GM04503 (cell line): ENCODE data around the gene ACSM3.
"Not testable (repeated sequence)": the region's sequence is repeated elsewhere in the genome, so short reads cannot be mapped to it uniquely, and the experiment has no call there.

Source experiments
- DNase-seq: peaks from one replicate; pipeline ENCODE4 v3.0.0-alpha.2; 2012; ENCODE audit warnings: low read depth

ACSM3 gene

DNA sequence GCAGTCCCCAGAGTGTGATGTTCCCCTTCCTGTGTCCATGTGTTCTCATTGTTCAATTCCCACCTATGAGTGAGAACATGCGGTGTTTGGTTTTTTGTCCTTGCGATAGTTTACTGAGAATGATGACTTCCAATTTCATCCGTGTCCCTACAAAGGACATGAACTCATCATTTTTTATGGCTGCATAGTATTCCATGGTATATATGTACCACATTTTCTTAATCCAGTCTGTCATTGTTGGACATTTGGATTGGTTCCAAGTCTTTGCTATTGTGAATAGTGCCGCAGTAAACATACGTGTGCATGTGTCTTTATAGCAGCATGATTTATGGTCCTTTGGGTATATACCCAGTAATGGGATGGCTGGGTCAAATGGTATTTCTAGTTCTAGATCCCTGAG, 8.0 kb upstream of the ACSM3 start:
- not testable (repeated sequence) for DNase-seq

- DNase-seq: no peak
These were observed 3.5 kb upstream of the ACSM3 start for GRCh38 chr16:20760346-20760745.

GRCh38 chr16:20761175-20761574, 2.6 kb upstream of the ACSM3 start:
- DNase-seq: no peak

GRCh38 chr16:20762404-20763123, 1.2 kb upstream of the ACSM3 start:
- DNase-seq: no peak

DNA sequence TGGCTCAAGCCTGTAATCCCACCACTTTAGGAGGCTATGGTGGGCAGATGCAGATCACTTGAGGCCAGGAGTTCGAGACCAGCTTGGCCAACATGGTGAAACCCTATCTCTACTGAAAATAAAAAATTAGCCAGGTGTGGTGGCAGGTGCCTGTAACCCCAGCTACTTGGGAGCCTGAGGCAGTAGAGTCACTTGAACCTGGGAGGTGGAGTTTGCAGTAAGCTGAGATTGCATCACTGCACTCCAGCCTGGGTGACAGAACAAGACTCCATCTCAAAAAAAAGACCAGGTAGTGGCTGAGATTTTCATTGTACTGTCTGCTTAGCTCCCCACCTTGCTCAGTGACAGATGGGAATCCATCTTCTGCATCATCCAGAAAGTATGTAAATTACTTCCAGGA, 634 bp downstream of the ACSM3 start:
- not testable (repeated sequence) for DNase-seq

DNA sequence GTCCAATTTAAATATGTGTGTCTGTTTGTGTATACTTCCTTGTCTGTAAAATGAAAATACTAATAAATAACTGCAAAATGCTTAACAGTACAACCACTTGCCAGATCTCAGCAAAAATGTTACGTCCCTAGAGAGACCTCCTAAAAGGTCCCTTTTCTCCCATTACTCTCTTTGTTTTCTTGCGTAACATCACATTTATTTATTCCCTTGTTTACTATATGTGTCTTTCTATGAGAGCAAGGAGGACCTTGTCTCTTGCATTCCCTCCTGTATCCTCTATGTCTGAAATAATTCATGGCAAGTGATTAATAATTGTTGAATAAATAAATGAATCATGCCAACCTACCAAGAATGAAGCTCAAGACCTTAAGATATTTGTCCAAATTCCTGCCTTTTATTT, 1.9 kb downstream of the ACSM3 start:
- no peak for DNase-seq

GRCh38 chr16:20766294-20766693, 2.5 kb downstream of the ACSM3 start:
- DNase-seq: no peak

GRCh38 chr16:20767577-20767976, 3.8 kb downstream of the ACSM3 start:
- DNase-seq: no peak

DNA sequence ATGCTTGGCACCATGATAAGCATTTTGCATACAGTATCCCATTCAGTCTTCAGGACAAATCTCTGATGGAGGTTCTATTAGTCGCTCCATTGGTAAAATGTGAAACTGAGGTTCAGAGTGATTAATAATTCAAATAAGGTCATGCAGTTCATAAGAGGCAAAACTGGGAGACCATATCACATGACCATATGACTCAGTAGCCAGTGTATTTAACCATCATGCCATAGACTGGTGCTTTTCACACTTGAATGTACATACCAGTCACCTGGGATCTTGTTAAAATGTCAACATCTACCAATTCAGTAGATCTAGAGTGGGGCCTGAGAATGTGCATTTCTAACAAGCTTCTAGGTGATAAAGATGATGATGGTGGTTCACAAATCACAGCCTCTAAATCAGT, 4.3 kb downstream of the ACSM3 start:
- no peak for DNase-seq

DNA sequence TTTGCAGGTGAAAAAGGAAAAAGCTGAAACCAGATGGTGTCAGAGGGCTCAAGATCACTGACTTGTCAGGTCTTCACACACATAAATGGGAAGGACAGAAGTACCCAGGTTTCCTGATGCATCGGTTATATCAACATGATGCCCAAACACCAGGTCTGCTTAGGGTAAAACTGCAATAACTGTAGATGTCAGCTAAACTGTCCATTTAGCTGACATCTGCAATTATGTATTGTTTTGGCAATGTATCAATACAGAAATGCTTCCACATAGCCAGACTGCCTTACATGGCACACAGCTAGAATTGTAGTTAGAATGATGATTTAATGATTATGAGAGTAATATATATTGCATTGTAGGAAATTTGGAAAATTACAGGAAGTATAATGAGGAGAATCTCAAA, 5.0 kb downstream of the ACSM3 start:
- no peak for DNase-seq

DNA sequence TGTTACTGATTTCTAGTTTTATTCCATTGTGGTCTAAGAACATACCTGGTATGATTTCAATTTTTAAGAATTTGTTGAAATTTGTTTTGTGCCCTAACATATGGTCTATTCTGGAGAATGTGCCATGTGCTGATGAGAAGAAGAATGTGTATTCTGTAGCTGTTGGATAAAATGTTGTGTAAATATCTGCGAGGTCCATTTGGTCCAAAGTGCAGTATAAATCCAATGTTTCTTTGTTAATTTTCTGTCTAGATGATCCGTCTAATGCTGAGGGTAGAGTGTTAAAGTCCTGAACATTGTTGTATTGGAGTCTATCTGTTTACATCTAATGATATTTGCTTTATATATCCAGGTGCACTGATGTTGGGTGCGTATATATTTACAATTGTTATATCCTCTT, 9.9 kb downstream of the ACSM3 start:
- DNase-seq: no peak

GRCh38 chr16:20774703-20775362, 11.0 kb downstream of the ACSM3 start:
- peak; percentile 7 for DNase-seq

DNA sequence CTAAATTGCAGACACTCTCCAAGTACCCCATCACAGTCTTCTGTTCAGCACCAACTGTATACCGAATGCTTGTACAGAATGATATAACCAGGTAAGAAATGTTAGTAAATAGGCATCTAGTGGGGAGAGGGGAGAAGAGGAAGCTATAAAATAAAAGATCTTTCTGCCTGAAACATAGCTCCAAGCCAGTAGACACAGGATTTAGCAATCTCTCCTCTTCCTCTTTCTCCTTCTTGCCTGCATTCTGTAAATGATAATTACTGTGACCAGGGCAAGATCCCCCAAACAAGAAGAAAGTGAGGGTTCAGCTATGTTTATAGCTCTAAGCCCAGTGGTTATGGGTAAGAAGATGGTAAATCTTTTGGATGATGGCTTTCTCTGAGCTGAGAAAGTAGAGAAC, 17.9 kb downstream of the ACSM3 start:
- DNase-seq: no peak

GRCh38 chr16:20782470-20782869, 18.7 kb downstream of the ACSM3 start:
- DNase-seq: no peak

- DNase-seq: no peak
These were observed 20.4 kb downstream of the ACSM3 start for GRCh38 chr16:20784204-20784603.

DNA sequence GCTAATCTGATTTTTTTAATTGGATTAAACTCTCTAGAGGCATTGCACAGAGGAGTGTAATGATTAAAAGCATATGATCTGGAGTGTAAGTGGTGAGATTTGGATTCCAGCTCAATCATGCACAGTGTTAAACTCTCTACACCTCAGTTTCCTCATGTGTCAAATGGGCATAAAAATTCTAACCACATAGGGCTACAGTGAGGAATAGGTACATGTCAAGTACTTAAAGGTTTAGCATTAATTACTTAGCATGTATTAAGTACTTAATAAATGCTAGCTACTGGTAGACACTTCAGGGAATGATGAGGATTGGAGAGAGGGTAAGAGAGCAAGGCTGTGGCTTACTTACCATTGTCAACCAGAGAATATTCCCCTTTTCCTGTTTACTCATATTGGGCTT, 25.3 kb downstream of the ACSM3 start:
- DNase-seq: no peak

- DNase-seq: no peak
These were observed 28.3 kb downstream of the ACSM3 start for GRCh38 chr16:20791923-20792612.

- DNase-seq: no peak
These were observed 34.5 kb downstream of the ACSM3 start for GRCh38 chr16:20798364-20798763.

GRCh38 chr16:20799599-20799998, 35.8 kb downstream of the ACSM3 start:
- no peak for DNase-seq

GRCh38 chr16:20801278-20801677, 37.5 kb downstream of the ACSM3 start:
- DNase-seq: no peak

DNA sequence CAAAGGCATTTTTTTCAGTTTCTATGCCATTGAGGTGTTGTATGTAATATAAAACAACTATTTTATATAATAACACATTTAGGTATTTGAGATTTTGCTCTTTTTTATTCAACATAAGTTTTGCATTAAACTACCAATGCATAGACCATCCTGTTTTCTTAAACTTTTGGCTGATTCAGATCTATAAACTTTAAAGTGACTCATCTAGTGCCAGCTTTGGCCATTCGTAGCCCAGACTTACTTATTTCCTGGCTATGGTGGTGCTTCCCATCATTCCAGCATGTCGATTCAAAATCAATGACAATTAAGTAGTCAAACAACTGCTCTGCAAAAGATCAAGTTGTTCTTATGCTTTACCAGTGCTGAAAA, 39.4 kb downstream of the ACSM3 start:
- DNase-seq: no peak

DNA sequence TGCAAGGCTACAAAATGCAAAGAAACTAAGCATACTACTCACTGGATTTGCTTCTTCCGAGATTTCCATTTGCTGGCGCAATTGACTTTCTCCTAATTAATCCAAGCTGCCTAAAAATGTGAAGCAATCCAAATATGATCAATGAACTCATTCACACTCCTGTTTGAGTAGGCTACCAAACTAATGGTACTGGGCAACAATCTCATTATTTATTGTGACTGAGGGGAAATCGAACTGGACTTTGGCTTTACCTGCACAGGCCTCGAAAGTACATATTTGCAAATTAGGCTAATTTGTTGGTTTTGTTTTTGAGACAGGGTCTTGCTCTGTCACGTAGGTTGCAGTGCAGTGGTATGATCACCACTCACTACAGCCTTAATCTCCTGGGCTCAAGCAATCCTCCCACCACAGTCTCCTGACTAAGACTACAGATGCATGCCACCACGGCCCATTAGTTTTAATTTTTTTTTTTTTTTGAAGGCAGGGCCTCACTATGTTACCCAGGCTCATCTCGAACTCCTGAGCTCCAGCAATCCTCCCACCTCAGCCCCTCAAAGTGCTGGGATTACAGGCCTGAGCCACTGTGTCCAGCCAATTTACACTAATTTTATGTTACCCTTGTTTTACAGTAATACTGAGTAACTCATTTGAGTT, 39.9 kb downstream of the ACSM3 start:
- no peak for DNase-seq

DNA sequence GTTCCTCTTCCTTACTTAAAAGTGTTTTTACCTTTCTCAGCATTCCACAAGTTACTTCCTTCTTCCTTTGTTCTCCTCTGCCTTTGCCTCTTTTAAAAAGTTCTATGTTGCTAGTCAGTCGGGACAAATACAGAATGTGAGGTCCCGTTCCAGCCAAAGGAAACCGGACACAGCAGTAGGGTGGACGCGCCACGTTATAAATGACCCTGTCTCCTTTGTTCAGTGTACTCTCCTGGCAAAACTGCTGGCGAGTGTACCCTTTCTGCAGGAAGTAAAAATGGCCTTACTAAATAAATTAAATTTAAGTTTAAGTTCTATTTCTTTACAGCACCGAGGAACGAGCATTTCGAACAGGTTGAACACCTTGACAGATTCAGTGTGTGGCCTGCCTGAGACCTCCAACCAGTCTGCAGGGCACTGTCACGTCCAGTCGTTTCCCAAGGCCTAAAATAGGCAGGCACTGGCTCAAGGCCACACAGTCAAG, 41.9 kb downstream of the ACSM3 start:
- DNase-seq: not testable (repeated sequence)
